Neural progenitor cell (in vitro differentiated cells): ENCODE results near the gene BTG4. TPM values are rescaled to one million over a fixed set of nuclear protein-coding genes. Genes with fewer than 3 reads are reported as not detected.

ENCODE experiments used
- DNase-seq: peaks from one replicate; pipeline ENCODE4 v3.0.0-alpha.2; 2016; ENCODE audit warnings: low spot score
- H2AFZ ChIP-seq: fragments of 200-600 bp; sonication (generic); replicated peaks from 2 replicates; pipeline ENCODE4 v1.6.1; 2016; ENCODE audit warnings: antibody characterized with exemption
- H3F3A ChIP-seq: fragments of 200-600 bp; sonication (generic); 2 replicates; pipeline ENCODE4 v1.6.1; 2016; ENCODE audit warnings: antibody characterized with exemption, low read depth
- H3K27ac ChIP-seq: fragments of 200-600 bp; sonication (generic); 2 replicates; pipeline ENCODE4 v1.5.1; 2016; ENCODE audit warnings: mild to moderate bottlenecking
- H3K27me3 ChIP-seq: fragments of 200-600 bp; sonication (generic); 2 replicates; pipeline ENCODE4 v1.6.1; 2016; ENCODE audit warnings: mild to moderate bottlenecking, moderate library complexity
- H3K36me3 ChIP-seq: fragments of 200-600 bp; sonication (generic); 2 replicates; pipeline ENCODE4 v1.5.1; 2016
- H3K4me1 ChIP-seq: fragments of 200-600 bp; sonication (generic); 2 replicates; pipeline ENCODE4 v1.6.1; 2016; ENCODE audit warnings: mixed run types
- H3K4me2 ChIP-seq: fragments of 200-600 bp; sonication (generic); 2 replicates; pipeline ENCODE4 v1.6.1; 2016
- H3K4me3 ChIP-seq: fragments of 200-600 bp; sonication (generic); 2 replicates; pipeline ENCODE4 v1.5.1; 2016
- H3K79me2 ChIP-seq: fragments of 200-600 bp; sonication (generic); 2 replicates; pipeline ENCODE4 v1.6.1; 2016; ENCODE audit warnings: low read depth
- H3K9ac ChIP-seq: fragments of 200-600 bp; sonication (generic); 2 replicates; pipeline ENCODE4 v1.6.1; 2016
- H3K9me3 ChIP-seq: fragments of 200-600 bp; sonication (generic); 2 replicates; pipeline ENCODE4 v1.5.1; 2016; ENCODE audit warnings: low read depth
- H4K20me1 ChIP-seq: fragments of 200-600 bp; sonication (generic); 2 replicates; pipeline ENCODE4 v1.6.1; 2016; ENCODE audit warnings: low read depth
- H3K27ac Mint-ChIP-seq: 3 replicates; pipeline ENCODE4 v1.8.0; 2021; ENCODE audit warnings: mixed read lengths
- H3K27me3 Mint-ChIP-seq: 2 replicates; pipeline ENCODE4 v1.8.0; 2022; ENCODE audit warnings: low read depth, mild to moderate bottlenecking, inconsistent platforms, moderate library complexity, mixed read lengths; ENCODE audit not compliant: insufficient read depth
- H3K36me3 Mint-ChIP-seq: 3 replicates; pipeline ENCODE4 v1.8.0; 2021; ENCODE audit warnings: mixed read lengths
- H3K4me1 Mint-ChIP-seq: 3 replicates; pipeline ENCODE4 v1.8.0; 2021; ENCODE audit warnings: mixed read lengths
- H3K4me3 Mint-ChIP-seq: 3 replicates; pipeline ENCODE4 v1.8.0; 2021; ENCODE audit warnings: mild to moderate bottlenecking, moderate library complexity, mixed read lengths
- H3K9me3 Mint-ChIP-seq: 3 replicates; pipeline ENCODE4 v1.8.0; 2020; ENCODE audit warnings: mixed read lengths
- CTCF ChIP-seq: fragments of 200-600 bp; sonication (generic); IDR thresholded peaks from 2 replicates; pipeline ENCODE4 v1.5.1; 2017; ENCODE audit warnings: antibody characterized with exemption, mild to moderate bottlenecking
- EZH2 ChIP-seq: fragments of 200-600 bp; sonication (generic); IDR thresholded peaks from 2 replicates; pipeline ENCODE4 v1.6.1; 2017; ENCODE audit warnings: antibody characterized with exemption, mild to moderate bottlenecking, moderate library complexity
- EZH2phosphoT487 ChIP-seq: fragments of 200-600 bp; sonication (generic); IDR thresholded peaks from 2 replicates; pipeline ENCODE4 v1.6.1; 2017; ENCODE audit warnings: antibody characterized with exemption
- total RNA-seq: library from RNA; depleted of rRNA; stranded (reverse); fragments of >200 nt; gene quantifications from 2 replicates; pipeline ENCODE4 v1.2.3, GENCODE V29; 2015; ENCODE audit warnings: low replicate concordance

The BTG4 gene
- total RNA-seq, 1 donor from 2014 or later: not detected

- Histone ChIP-seq H3K4me3 (no peak overlapping the region), H2AFZ (no peak overlapping the region), H3F3A (no peaks in the 10 kb centered on the region), H3K4me2 (no peak overlapping the region), H3K4me1 (no peaks in the 10 kb centered on the region), H4K20me1 (no peaks in the 10 kb centered on the region), H3K36me3 (no peaks in the 10 kb centered on the region), H3K9ac (no peak overlapping the region), H3K9me3 (no peaks in the 10 kb centered on the region), H3K79me2 (no peaks in the 10 kb centered on the region), H3K27ac (no peak overlapping the region), H3K27me3 (no peaks in the 10 kb centered on the region)
- no peak for DNase-seq
- H3K27ac Mint-ChIP-seq: no peak overlapping the region
- H3K4me3 Mint-ChIP-seq: no peak overlapping the region
- no peaks in the 10 kb centered on the region for H3K36me3 Mint-ChIP-seq
- H3K27me3 Mint-ChIP-seq: peaks cover 5% of the 10 kb centered on the region
- no peaks in the 10 kb centered on the region for H3K9me3 Mint-ChIP-seq
- TF ChIP-seq EZH2phosphoT487 (no peak), EZH2 (no peak), CTCF (no peak)
- H3K4me1 Mint-ChIP-seq: no peaks in the 10 kb centered on the region
Observed at GRCh38 chr11:111462329-111462728, 49.9 kb downstream of the BTG4 start.

GRCh38 chr11:111461460-111462235 is 50.5 kb downstream of the BTG4 start:
- Histone ChIP-seq H4K20me1 (no peaks in the 10 kb centered on the region), H3K9me3 (no peaks in the 10 kb centered on the region), H3K4me3 (no peak overlapping the region), H2AFZ (no peak overlapping the region), H3K27me3 (no peaks in the 10 kb centered on the region), H3K79me2 (no peaks in the 10 kb centered on the region), H3K36me3 (no peaks in the 10 kb centered on the region), H3F3A (no peaks in the 10 kb centered on the region), H3K4me1 (no peaks in the 10 kb centered on the region), H3K27ac (no peak overlapping the region), H3K9ac (no peak overlapping the region), H3K4me2 (no peak overlapping the region)
- H3K4me3 Mint-ChIP-seq: no peak overlapping the region
- H3K4me1 Mint-ChIP-seq: no peaks in the 10 kb centered on the region
- no peak for DNase-seq
- H3K27me3 Mint-ChIP-seq: peaks cover 5% of the 10 kb centered on the region
- no peaks in the 10 kb centered on the region for H3K36me3 Mint-ChIP-seq
- no peaks in the 10 kb centered on the region for H3K9me3 Mint-ChIP-seq
- no peak overlapping the region for H3K27ac Mint-ChIP-seq
- TF ChIP-seq CTCF: no peak
- no peak for TF ChIP-seq EZH2
- TF ChIP-seq EZH2phosphoT487: no peak

- H3K4me2 ChIP-seq: no peak overlapping the region
- H2AFZ ChIP-seq: no peak overlapping the region
- H3K9ac ChIP-seq: no peak overlapping the region
- H3K4me1 Mint-ChIP-seq: no peaks in the 10 kb centered on the region
- H3F3A ChIP-seq: no peaks in the 10 kb centered on the region
- no peaks in the 10 kb centered on the region for H3K79me2 ChIP-seq
- no peak overlapping the region for H3K27ac Mint-ChIP-seq
- no peaks in the 10 kb centered on the region for H3K9me3 ChIP-seq
- H3K27me3 ChIP-seq: no peaks in the 10 kb centered on the region
- H3K36me3 ChIP-seq: no peaks in the 10 kb centered on the region
- H3K27ac ChIP-seq: no peak overlapping the region
- H3K9me3 Mint-ChIP-seq: no peaks in the 10 kb centered on the region
- H3K36me3 Mint-ChIP-seq: no peaks in the 10 kb centered on the region
- TF ChIP-seq EZH2phosphoT487 (no peak), CTCF (no peak), EZH2 (no peak)
- no peak for DNase-seq
- peaks cover 5% of the 10 kb centered on the region for H3K27me3 Mint-ChIP-seq
- H3K4me3 Mint-ChIP-seq: no peak overlapping the region
- H3K4me3 ChIP-seq: no peak overlapping the region
- no peaks in the 10 kb centered on the region for H4K20me1 ChIP-seq
- H3K4me1 ChIP-seq: no peaks in the 10 kb centered on the region
Observed at GRCh38 chr11:111460856-111461255, 51.3 kb downstream of the BTG4 start.
